ENCODE results near the gene CEP55.

Gene CEP55

DNA sequence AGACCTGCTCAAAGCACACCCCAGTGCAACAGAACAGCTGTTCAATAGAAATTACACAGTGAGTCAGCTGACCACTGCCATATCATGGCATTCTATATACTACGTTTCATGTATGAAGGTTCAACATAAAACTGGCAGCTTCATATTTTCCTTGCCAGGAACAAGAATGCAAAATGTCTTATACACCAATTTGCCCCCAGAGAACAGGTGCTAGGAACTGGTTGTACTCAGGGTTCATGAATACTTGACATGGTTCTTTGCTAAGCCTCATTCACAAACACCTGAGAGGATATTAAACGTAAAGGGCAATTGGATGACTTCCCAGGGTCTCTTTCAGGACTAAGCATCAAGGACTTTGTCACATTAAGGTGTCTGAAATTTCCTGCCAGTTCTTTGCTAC, 21.2 kb upstream of the CEP55 start:
- H3K4me2 ChIP-seq, result no peak overlapping the region
- no peak overlapping the region for H2AFZ ChIP-seq (ENCODE audit: low read depth)
- H4K20me1 ChIP-seq (ENCODE audit: insufficient read depth), result no peaks in the 10 kb centered on the region
- H3K79me2 ChIP-seq (ENCODE audit: insufficient read depth, low read depth), result no peaks in the 10 kb centered on the region
- H3K4me3 ChIP-seq (IDR thresholded peaks at IDR 0.05; ENCODE audit: insufficient read depth, low read depth, low read length), result no peak overlapping the region
- no peak overlapping the region for H3K9ac ChIP-seq
- TF ChIP-seq, protein P1, sequence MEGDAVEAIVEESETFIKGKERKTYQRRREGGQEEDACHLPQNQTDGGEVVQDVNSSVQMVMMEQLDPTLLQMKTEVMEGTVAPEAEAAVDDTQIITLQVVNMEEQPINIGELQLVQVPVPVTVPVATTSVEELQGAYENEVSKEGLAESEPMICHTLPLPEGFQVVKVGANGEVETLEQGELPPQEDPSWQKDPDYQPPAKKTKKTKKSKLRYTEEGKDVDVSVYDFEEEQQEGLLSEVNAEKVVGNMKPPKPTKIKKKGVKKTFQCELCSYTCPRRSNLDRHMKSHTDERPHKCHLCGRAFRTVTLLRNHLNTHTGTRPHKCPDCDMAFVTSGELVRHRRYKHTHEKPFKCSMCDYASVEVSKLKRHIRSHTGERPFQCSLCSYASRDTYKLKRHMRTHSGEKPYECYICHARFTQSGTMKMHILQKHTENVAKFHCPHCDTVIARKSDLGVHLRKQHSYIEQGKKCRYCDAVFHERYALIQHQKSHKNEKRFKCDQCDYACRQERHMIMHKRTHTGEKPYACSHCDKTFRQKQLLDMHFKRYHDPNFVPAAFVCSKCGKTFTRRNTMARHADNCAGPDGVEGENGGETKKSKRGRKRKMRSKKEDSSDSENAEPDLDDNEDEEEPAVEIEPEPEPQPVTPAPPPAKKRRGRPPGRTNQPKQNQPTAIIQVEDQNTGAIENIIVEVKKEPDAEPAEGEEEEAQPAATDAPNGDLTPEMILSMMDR (conservative IDR thresholded peaks at IDR 0.05; ENCODE audit: low read depth, low read length), result no peak
- H3K27ac ChIP-seq, result no peak overlapping the region
- peaks cover 4% of the 10 kb centered on the region for H3K4me1 ChIP-seq (ENCODE audit: low read depth, poor library complexity, severe bottlenecking)
- H3K27me3 ChIP-seq (ENCODE audit: insufficient read depth, low read depth), result no peaks in the 10 kb centered on the region
- no peaks in the 10 kb centered on the region for H3K36me3 ChIP-seq (ENCODE audit: insufficient read depth)

DNA sequence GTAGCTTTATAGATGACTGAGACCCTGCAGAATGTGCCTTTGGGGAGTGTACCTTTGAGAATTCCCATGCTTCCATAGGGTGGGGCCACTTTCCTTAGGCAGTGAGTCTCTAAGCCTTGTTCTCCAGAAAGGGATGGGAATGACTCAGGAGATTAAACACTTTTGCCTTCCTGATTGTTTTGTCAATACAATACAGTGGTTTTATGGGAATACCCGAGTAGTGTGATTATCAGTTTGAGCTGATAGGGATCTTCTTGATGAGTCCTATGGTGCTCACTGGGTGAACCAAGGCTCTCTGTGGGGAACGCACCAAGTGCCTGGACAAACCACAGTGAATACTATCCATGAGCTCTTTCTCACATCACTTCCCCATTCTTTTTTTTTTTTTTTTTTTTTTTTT, 20.5 kb upstream of the CEP55 start:
- H3K79me2 ChIP-seq (ENCODE audit: insufficient read depth, low read depth), result no peaks in the 10 kb centered on the region
- no peaks in the 10 kb centered on the region for H3K36me3 ChIP-seq (ENCODE audit: insufficient read depth)
- no peaks in the 10 kb centered on the region for H3K27me3 ChIP-seq (ENCODE audit: insufficient read depth, low read depth)
- TF ChIP-seq, protein P1 (conservative IDR thresholded peaks at IDR 0.05; ENCODE audit: low read depth, low read length), result no peak
- H3K4me1 ChIP-seq (ENCODE audit: low read depth, poor library complexity, severe bottlenecking), result peaks cover 4% of the 10 kb centered on the region
- H4K20me1 ChIP-seq (ENCODE audit: insufficient read depth), result no peaks in the 10 kb centered on the region
- H2AFZ ChIP-seq (ENCODE audit: low read depth), result no peak overlapping the region
- H3K4me2 ChIP-seq, result no peak overlapping the region
- no peak overlapping the region for H3K4me3 ChIP-seq (IDR thresholded peaks at IDR 0.05; ENCODE audit: insufficient read depth, low read depth, low read length)
- H3K27ac ChIP-seq, result no peak overlapping the region
- H3K9ac ChIP-seq, result no peak overlapping the region

DNA sequence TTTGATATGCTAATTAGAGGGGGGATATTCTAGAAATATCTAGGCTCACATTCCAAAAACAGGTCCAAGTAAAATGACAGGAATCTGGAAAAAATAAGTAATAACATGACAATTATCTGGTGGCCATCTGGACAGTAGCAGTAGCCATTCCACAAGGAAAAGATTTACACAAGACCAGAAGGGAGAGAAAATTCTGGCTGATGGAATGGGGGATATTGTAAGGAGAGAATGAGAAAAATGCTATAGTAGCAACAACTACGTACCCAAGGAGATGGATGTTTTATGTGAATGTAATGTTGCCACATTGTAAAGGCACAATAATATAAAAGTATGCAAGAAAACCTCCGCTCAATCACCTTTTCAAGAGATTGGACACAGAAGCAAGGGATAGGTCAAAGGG, 19.7 kb upstream of the CEP55 start:
- Histone ChIP-seq H3K36me3 (ENCODE audit: insufficient read depth) (no peaks in the 10 kb centered on the region), H3K79me2 (ENCODE audit: insufficient read depth, low read depth) (no peaks in the 10 kb centered on the region)

DNA sequence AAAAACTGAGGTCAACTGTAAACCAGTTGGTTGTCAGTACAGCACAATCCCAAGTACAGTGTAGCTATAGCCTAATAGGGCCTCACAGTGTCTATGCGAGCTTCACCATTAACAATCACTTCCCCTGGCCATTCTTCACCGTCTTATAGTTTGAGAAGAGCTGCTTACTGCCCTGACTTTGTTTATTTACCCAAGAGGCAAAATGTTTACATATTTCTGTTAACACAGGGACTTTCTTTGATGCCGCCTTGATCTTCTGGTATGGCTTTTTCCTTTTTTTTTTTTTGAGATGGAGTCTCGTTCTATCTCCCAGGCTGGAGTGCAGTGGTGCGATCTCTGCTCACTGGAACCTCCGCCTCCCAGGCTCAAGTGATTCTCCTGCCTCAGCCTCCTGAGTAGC, 17.5 kb upstream of the CEP55 start:
- H4K20me1 ChIP-seq (ENCODE audit: insufficient read depth), result no peaks in the 10 kb centered on the region
- no peaks in the 10 kb centered on the region for H3K36me3 ChIP-seq (ENCODE audit: insufficient read depth)
- no peak overlapping the region for H3K4me3 ChIP-seq (IDR thresholded peaks at IDR 0.05; ENCODE audit: insufficient read depth, low read depth, low read length)
- no peak overlapping the region for H3K4me2 ChIP-seq
- peaks cover 23% of the 10 kb centered on the region for H3K4me1 ChIP-seq (ENCODE audit: low read depth, poor library complexity, severe bottlenecking)
- H3K27me3 ChIP-seq (ENCODE audit: insufficient read depth, low read depth), result 0 out of 2 replicates have a peak, but pooled peaks cover 3% of the 10 kb centered on the region
- H2AFZ ChIP-seq (ENCODE audit: low read depth), result no peak overlapping the region
- no peaks in the 10 kb centered on the region for H3K79me2 ChIP-seq (ENCODE audit: insufficient read depth, low read depth)
- TF ChIP-seq, protein P1 (conservative IDR thresholded peaks at IDR 0.05; ENCODE audit: low read depth, low read length), result no peak
- no peak overlapping the region for H3K9ac ChIP-seq
- no peak overlapping the region for H3K27ac ChIP-seq

More for the DNA sequence above, 19.7 kb upstream of the CEP55 start:
- Histone ChIP-seq H3K4me3 (IDR thresholded peaks at IDR 0.05; ENCODE audit: insufficient read depth, low read depth, low read length) (no peak overlapping the region), H3K27me3 (ENCODE audit: insufficient read depth, low read depth) (no peaks in the 10 kb centered on the region), H3K27ac (no peak overlapping the region), H3K4me1 (ENCODE audit: low read depth, poor library complexity, severe bottlenecking) (peaks cover 9% of the 10 kb centered on the region), H3K9ac (no peak overlapping the region), H3K4me2 (no peak overlapping the region), H4K20me1 (ENCODE audit: insufficient read depth) (no peaks in the 10 kb centered on the region), H2AFZ (ENCODE audit: low read depth) (no peak overlapping the region)
- TF ChIP-seq, protein P1 (conservative IDR thresholded peaks at IDR 0.05; ENCODE audit: low read depth, low read length), result no peak
